Measurements from ENCODE around the gene GM2A.

GM2A gene

DNA sequence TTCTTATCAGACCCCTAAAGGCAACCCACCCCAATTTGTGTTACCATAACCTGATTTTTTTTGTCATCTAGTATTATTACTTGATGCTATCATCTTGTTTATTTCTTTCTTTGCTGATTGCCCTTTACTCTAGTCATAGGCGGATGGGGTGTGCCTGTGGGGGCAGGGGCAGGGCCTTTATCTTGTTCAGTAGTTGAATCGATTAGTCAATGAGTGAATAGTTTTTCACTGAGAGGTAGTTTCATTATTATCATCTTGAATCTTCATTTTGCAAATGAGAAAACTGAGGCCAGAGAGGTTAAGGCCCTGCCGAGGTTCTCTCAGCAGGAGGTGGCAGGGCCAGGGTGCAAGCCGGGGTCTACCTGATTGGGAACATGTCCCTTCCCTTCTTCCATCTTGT is 9.4 kb upstream of the GM2A start:
- ChIA-PET POLR2A (no interaction called here), CTCF (no interaction called here)
- DNase-seq (ENCODE audit: extremely low spot score) = no peak
- TF ChIP-seq FOXA1 (IDR thresholded peaks at IDR 0.05) (no peak), SUZ12 (IDR thresholded peaks at IDR 0.05) (no peak)

DNA sequence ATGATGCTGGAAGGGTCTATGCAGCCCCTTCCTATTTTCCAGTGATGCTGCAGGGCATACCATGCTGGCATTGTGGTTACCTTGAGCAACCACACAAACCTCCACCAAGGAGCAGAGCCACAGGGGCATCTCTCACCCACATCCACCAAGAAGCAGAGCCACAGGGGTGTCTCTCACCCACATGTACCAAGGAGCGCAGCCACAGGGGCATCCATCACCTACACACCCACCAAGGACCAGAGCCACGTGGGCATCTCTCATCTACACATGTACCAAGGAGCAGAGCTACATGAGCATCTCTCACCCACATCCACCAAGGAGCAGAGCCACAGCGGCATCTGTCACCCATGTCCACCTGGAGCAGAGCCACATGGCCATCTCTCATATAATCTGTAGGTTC is 8.8 kb upstream of the GM2A start:
- POLR2A ChIA-PET = no interaction called here
- DNase-seq (ENCODE audit: extremely low spot score) = no peak
- no peak for TF ChIP-seq L3MBTL2 (conservative IDR thresholded peaks at IDR 0.05)
- TF ChIP-seq HDGF (IDR thresholded peaks at IDR 0.05; ENCODE audit: borderline replicate concordance) = no peak
- no peak for TF ChIP-seq SUZ12 (IDR thresholded peaks at IDR 0.05)
- no peak for TF ChIP-seq TARDBP (IDR thresholded peaks at IDR 0.05)
- TF ChIP-seq ZNF384 (IDR thresholded peaks at IDR 0.05) = no peak
- TF ChIP-seq, protein P1, sequence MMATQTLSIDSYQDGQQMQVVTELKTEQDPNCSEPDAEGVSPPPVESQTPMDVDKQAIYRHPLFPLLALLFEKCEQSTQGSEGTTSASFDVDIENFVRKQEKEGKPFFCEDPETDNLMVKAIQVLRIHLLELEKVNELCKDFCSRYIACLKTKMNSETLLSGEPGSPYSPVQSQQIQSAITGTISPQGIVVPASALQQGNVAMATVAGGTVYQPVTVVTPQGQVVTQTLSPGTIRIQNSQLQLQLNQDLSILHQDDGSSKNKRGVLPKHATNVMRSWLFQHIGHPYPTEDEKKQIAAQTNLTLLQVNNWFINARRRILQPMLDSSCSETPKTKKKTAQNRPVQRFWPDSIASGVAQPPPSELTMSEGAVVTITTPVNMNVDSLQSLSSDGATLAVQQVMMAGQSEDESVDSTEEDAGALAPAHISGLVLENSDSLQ (IDR thresholded peaks at IDR 0.05) = no peak
- no peak for TF ChIP-seq SP1 (IDR thresholded peaks at IDR 0.05)
- TF ChIP-seq FOXA1 (IDR thresholded peaks at IDR 0.05) = no peak
- no peak for TF ChIP-seq ELF4 (IDR thresholded peaks at IDR 0.05)
- TF ChIP-seq BHLHE40 (IDR thresholded peaks at IDR 0.05; ENCODE audit: borderline replicate concordance) = no peak
- CTCF ChIA-PET = no interaction called here

DNA sequence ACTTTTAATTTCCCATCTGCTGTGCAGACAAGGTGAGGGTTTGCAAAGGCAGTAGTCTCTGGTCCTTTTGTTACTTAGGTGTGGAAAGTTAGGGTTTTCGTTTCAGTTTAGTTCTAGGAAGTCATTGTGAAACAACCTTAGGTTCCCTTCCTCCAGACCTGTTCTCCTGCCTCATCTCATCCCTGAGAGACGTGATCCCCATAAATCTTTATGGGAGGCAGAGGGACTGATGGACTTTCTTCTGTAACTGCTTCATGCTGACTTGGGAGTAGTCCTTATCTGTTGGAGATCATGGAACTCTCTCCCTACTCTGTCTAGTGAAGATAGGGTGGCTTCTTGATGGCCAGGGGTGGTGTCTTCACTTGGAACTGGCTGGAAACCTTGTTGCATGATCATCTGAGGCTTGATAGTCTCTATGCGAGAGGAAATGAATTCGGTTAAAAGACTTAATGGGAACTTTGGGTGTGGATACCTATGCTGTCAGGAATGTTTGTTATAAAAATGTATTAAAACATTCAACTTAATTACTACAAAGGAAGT is 7.2 kb upstream of the GM2A start:
- TF ChIP-seq ELF4 (IDR thresholded peaks at IDR 0.05) (no peak), BHLHE40 (IDR thresholded peaks at IDR 0.05; ENCODE audit: borderline replicate concordance) (no peak), FOXM1 (IDR thresholded peaks at IDR 0.05; ENCODE audit: borderline replicate concordance) (no peak), HDGF (IDR thresholded peaks at IDR 0.05; ENCODE audit: borderline replicate concordance) (no peak), TARDBP (IDR thresholded peaks at IDR 0.05) (no peak), L3MBTL2 (conservative IDR thresholded peaks at IDR 0.05) (no peak)
- TF ChIP-seq, protein P1 (IDR thresholded peaks at IDR 0.05) = no peak
- no peak for DNase-seq (ENCODE audit: extremely low spot score)
- ChIA-PET CTCF (no interaction called here), POLR2A (no interaction called here)

DNA sequence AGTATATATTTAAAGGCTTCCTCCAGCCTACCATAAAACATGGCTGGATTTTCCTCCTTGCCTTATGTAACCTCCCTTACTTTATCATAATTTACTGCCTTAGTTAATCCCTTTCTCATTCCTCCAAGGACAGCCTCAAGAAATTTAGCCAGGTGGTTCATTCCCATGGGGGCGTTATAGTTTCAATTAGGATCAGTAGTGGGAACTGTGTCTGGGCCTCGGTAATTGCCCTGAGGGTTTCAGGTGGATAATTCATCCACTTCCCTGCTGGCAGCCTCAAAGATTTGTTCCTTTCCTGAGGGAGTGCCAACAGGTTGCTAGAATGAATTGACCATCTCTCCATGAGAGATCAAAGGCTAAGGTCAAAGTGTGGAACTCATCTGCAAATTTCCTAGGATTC is 4.3 kb upstream of the GM2A start:
- ChIA-PET CTCF (interaction anchor here (1.9 kb wide), 1 partner anchor 10 kb away, joined by 4 read pairs; no protein-coding TSS in a partner anchor), POLR2A (no interaction called here)
- TF ChIP-seq NFRKB (IDR thresholded peaks at IDR 0.05) = no peak
- TF ChIP-seq FOXK2 (IDR thresholded peaks at IDR 0.05) = no peak
- no peak for TF ChIP-seq HDGF (IDR thresholded peaks at IDR 0.05; ENCODE audit: borderline replicate concordance)
- TF ChIP-seq L3MBTL2 (conservative IDR thresholded peaks at IDR 0.05) = no peak
- no peak for TF ChIP-seq TARDBP (IDR thresholded peaks at IDR 0.05)
- TF ChIP-seq FOXA1 (IDR thresholded peaks at IDR 0.05) = no peak
- TF ChIP-seq, protein P1 (IDR thresholded peaks at IDR 0.05) = no peak
- no peak for DNase-seq (ENCODE audit: extremely low spot score)

DNA sequence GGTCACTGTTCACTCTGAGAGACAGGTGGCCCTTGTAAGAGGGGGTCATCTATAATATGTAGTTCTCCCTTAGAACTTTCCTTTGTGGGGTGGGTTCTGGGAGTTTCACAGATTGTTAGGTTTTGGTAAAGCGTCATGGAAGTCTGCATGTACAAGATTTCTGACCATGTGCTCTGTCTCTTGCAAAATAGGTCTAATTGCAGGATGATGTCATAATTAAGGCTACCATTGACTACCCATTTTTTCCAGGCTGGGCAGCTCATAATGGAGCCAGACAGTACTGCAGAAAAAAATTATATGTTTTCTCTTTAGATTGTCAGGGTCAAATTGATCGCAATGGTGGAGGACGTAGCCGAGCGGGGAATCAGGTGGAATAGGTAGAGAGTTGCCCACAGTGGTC is 3.7 kb upstream of the GM2A start:
- ChIA-PET CTCF (interaction anchor here (1.9 kb wide), 1 partner anchor 10 kb away, joined by 4 read pairs; no protein-coding TSS in a partner anchor), POLR2A (no interaction called here)
- TF ChIP-seq LEF1 (IDR thresholded peaks at IDR 0.05; ENCODE audit: borderline replicate concordance) (no peak), BHLHE40 (IDR thresholded peaks at IDR 0.05; ENCODE audit: borderline replicate concordance) (no peak), TARDBP (IDR thresholded peaks at IDR 0.05) (no peak), FOXK2 (IDR thresholded peaks at IDR 0.05) (no peak)

DNA sequence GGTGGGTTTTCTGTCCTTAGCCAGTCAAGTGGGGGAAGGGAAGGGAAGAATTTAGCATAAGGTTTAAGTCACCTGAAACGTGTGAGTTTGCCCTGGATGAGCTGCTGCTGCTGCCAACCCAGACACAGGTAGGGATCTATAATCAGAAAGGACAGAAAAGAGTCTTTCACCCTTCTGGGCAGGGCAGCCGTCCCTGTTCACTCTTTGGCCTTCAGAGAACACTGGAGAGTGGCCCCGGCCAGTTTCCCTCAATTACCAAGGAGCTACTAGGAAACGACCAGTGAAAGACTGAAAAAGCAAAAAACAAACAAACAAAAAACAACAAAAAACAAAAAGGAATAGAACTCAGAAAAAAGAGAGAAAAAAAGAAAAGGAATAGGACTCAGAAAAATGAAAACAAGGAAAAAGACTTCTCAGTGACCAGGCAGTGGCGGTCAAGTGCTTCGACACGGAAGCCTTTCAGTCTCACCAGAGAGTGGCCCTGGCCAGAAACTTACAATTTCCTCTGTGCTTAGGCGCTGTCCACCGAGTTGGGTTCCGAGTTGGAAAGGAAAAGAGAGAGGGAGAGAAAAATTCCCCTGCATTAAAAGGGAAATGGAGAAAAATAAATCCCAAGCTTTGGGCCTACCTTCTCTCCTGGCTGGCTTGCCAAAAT is 2.5 kb upstream of the GM2A start:
- POLR2A ChIA-PET = no interaction called here
- TF ChIP-seq CTBP1 (IDR thresholded peaks at IDR 0.05; ENCODE audit: borderline replicate concordance) = no peak
- DNase-seq (ENCODE audit: extremely low spot score) = no peak
- CTCF ChIA-PET = interaction anchor here (1.1 to 1.2 kb wide), 2 partner anchors 10 to 12 kb away, joined by 3 to 4 read pairs; no protein-coding TSS in a partner anchor

More for the DNA sequence above, 3.7 kb upstream of the GM2A start:
- DNase-seq (ENCODE audit: extremely low spot score) = no peak

DNA sequence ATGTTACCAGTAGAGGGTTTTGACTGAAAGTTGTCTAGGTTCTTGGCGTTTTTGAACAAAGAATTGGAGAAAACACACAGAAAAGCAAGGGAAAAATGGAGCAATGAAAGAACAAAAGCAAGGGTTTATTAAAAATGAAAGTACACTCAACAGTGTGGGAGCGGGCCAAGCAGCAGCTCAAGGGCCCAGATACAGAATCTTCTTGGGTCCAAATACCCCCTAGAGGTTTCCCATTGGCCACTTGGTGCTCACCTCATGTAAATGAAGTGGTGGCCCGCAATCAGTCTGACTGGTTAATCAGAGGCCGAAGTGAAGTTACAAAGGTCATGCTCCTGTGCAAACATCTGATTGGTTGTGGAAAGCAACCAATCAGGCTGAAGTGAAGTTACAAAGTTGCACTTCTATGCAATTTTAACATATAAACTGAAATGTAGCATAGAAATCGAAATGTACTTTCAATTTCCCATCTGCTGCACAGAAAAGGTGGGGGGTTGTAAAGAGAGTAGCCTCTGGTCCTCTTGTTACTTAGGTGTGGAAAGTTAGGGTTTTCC is 1.9 kb upstream of the GM2A start:
- ChIA-PET CTCF (interaction anchor here (1.1 to 1.2 kb wide), 3 partner anchors 10 to 23 kb away, joined by 3 to 4 read pairs (median 3); no protein-coding TSS in a partner anchor), POLR2A (no interaction called here)
- TF ChIP-seq, protein P1 (IDR thresholded peaks at IDR 0.05) = no peak
- TF ChIP-seq FOXM1 (IDR thresholded peaks at IDR 0.05; ENCODE audit: borderline replicate concordance) (no peak), SP1 (IDR thresholded peaks at IDR 0.05) (no peak), ELF4 (IDR thresholded peaks at IDR 0.05) (no peak), L3MBTL2 (conservative IDR thresholded peaks at IDR 0.05) (no peak), HDGF (IDR thresholded peaks at IDR 0.05; ENCODE audit: borderline replicate concordance) (no peak), CTBP1 (IDR thresholded peaks at IDR 0.05; ENCODE audit: borderline replicate concordance) (no peak), TARDBP (IDR thresholded peaks at IDR 0.05) (no peak), LEF1 (IDR thresholded peaks at IDR 0.05; ENCODE audit: borderline replicate concordance) (no peak), NFRKB (IDR thresholded peaks at IDR 0.05) (no peak), BHLHE40 (IDR thresholded peaks at IDR 0.05; ENCODE audit: borderline replicate concordance) (no peak), ARNT (IDR thresholded peaks at IDR 0.05) (no peak), SUZ12 (IDR thresholded peaks at IDR 0.05) (no peak), FOXA1 (IDR thresholded peaks at IDR 0.05) (no peak), FOXK2 (IDR thresholded peaks at IDR 0.05) (no peak), ZNF384 (IDR thresholded peaks at IDR 0.05) (no peak)
- no peak for DNase-seq (ENCODE audit: extremely low spot score)

Data from HEK293T (cell line).